Thyroid gland (tissue), 4 donors: ENCODE data around the gene PALM3.

ENCODE experiments used
- CTCF ChIP-seq, 6 experiments: fragments of 200-600 bp in 3 of 6; fragments of 450-650 bp in 3 of 6; sonication (generic) in 3 of 6; IDR thresholded peaks; one replicate each; pipeline ENCODE4 v1.5.1; 2016 to 2019; ENCODE audit warnings: antibody characterized with exemption in 6 of 6, mild to moderate bottlenecking in 2 of 6, inconsistent platforms in 1 of 6, moderate library complexity in 1 of 6
- POLR2A ChIP-seq, 2 donors: fragments of 450-650 bp; IDR thresholded peaks; one replicate each; pipeline ENCODE4 v1.6.1; 2017; ENCODE audit warnings: antibody characterized with exemption in 2 of 2, mild to moderate bottlenecking in 2 of 2, moderate library complexity in 1 of 2

DNA sequence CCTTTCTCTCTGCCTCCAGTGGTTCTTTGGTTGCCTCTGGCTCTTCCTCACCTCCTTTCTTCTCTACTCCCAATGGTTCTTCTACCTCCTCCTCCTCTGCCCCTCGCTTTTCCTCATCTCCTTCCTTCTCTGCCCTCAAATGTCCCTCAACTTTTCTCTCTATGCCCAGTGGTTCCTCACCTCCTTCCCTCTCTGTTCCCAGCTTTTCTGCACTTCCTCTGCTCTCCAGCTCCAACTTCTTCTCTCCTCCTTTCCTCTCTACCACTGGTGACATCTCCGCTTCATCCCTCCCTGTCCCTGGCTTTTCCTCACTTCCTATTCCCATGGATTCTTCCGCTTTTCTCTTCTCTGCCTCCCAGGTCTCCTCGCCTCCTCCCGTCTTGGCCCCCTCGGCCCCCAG is 7.8 kb downstream of the PALM3 start:
- TF ChIP-seq CTCF (IDR thresholded peaks at IDR 0.05) (no peak), POLR2A (IDR thresholded peaks at IDR 0.05) (no peak)
